ENCODE results near the gene ZBTB17.

GRCh38 chr1:15956150-15956549 lies 19.8 kb downstream of the ZBTB17 start:
- TF ChIP-seq CTCF (IDR thresholded peaks at IDR 0.05): no peak
- no peak for TF ChIP-seq POLR2AphosphoS5 (IDR thresholded peaks at IDR 0.05; ENCODE audit: low read depth, low read length)

All from Panc1 (cell line).